ENCODE measurements around the gene POU2F3. TPM values are rescaled to one million over a fixed set of nuclear protein-coding genes. Genes with fewer than 3 reads are reported as not detected.

POU2F3 gene
- total RNA-seq, 4 donors from 2014 or later: not detected

DNA sequence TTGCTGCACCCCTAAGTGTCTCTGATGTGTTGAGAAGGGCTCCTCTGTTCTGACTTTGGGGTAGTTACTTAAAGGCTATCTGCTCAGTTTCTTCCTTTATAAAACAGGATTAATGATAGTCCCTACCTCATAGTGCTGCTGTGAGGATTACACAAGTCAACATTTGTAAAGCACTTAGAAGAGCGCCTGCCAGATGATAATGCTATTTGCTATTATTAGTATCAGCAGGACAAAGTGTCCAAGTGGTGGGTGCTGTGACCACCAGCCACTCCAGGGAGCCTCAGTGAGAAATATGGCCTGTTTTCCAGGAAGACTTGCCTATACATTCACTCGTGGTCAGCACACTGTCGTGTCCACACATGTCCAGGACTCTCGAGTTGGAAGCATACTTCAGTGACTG, 16.2 kb downstream of the POU2F3 start:
- TF ChIP-seq, protein P1, sequence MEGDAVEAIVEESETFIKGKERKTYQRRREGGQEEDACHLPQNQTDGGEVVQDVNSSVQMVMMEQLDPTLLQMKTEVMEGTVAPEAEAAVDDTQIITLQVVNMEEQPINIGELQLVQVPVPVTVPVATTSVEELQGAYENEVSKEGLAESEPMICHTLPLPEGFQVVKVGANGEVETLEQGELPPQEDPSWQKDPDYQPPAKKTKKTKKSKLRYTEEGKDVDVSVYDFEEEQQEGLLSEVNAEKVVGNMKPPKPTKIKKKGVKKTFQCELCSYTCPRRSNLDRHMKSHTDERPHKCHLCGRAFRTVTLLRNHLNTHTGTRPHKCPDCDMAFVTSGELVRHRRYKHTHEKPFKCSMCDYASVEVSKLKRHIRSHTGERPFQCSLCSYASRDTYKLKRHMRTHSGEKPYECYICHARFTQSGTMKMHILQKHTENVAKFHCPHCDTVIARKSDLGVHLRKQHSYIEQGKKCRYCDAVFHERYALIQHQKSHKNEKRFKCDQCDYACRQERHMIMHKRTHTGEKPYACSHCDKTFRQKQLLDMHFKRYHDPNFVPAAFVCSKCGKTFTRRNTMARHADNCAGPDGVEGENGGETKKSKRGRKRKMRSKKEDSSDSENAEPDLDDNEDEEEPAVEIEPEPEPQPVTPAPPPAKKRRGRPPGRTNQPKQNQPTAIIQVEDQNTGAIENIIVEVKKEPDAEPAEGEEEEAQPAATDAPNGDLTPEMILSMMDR (IDR thresholded peaks at IDR 0.05; ENCODE audit: low read depth): no peak

- TF ChIP-seq, protein P1 (IDR thresholded peaks at IDR 0.05; ENCODE audit: low read depth): no peak
Measured at GRCh38 chr11:120256779-120257178, 16.8 kb downstream of the POU2F3 start.

- TF ChIP-seq, protein P1 (IDR thresholded peaks at IDR 0.05; ENCODE audit: low read depth): no peak
Measured at GRCh38 chr11:120257346-120257745, 17.4 kb downstream of the POU2F3 start.

GRCh38 chr11:120258661-120259060, 18.7 kb downstream of the POU2F3 start:
- TF ChIP-seq, protein P1 (IDR thresholded peaks at IDR 0.05; ENCODE audit: low read depth): no peak

DNA sequence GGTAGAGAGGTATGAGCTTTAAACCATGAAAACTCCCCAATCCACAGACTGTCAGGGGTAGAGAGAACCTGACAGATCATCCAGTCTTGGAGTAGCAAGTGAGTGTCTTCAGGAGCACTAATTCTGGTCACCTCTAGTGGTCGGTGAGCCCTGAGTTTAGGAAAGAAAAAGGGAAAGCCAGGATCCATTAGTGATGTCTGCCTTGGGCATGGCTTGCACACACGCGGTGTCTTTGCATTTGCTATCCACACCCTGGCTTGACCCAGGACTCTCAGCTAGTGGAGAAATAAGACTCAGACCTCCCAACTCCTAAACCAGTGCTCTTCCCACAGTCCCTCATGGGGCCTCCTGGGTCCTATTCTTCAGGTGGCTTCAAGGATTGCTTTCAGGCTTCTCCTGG, 19.3 kb downstream of the POU2F3 start:
- TF ChIP-seq, protein P1 (IDR thresholded peaks at IDR 0.05; ENCODE audit: low read depth): no peak

GRCh38 chr11:120259988-120260565, 20.1 kb downstream of the POU2F3 start:
- TF ChIP-seq, protein P1 (IDR thresholded peaks at IDR 0.05; ENCODE audit: low read depth): no peak

- TF ChIP-seq, protein P1 (IDR thresholded peaks at IDR 0.05; ENCODE audit: low read depth): no peak
Measured at GRCh38 chr11:120260616-120261015, 20.7 kb downstream of the POU2F3 start.
